ENCODE results near the gene GPN2.

DNA sequence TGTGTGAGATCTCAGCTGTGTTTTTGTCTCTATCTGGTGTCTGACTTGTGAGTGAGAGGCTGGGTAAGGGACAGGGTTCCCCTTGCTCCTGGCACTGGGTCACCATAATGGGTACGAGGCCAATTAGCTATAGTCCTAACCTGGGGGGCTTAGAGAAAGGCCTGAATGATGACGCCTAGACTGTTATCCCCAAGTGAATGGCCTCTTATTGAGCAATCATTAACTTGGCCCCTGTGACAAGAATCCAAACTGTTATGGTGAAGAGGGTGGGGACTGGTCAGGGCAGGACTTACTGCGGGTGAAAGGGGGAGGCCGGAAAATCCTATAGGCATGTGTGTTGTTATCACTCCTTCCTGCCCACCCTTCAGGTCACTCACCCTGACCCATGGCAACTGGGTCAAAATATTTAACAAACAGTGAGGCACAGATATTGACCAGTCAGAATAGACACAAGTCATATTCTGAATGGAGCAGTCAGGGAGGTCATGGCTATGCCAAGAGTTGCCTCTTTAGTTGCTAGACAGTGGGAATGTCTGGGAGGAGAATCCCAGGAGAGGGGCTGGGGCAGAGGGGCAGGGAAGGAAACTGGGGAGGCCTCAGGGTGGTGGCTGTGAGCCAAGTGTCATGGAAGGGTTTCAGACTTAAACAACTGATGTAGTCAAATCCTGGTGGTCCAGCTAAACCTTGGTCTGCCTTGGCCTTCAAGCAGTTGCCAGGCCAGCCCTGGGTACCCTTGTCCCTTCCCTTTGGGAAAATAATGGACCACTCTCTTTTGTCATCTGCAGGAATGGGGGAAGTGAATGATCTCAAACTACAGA lies 20.5 kb upstream of the GPN2 start:
- no peak for TF ChIP-seq CBX3 (IDR thresholded peaks at IDR 0.05; ENCODE audit: borderline replicate concordance in 1 of 2, low read length in 2 of 2)
- no peak for TF ChIP-seq ZNF124 (CRISPR knock-in tag; IDR thresholded peaks at IDR 0.05)
- TF ChIP-seq, protein P1, sequence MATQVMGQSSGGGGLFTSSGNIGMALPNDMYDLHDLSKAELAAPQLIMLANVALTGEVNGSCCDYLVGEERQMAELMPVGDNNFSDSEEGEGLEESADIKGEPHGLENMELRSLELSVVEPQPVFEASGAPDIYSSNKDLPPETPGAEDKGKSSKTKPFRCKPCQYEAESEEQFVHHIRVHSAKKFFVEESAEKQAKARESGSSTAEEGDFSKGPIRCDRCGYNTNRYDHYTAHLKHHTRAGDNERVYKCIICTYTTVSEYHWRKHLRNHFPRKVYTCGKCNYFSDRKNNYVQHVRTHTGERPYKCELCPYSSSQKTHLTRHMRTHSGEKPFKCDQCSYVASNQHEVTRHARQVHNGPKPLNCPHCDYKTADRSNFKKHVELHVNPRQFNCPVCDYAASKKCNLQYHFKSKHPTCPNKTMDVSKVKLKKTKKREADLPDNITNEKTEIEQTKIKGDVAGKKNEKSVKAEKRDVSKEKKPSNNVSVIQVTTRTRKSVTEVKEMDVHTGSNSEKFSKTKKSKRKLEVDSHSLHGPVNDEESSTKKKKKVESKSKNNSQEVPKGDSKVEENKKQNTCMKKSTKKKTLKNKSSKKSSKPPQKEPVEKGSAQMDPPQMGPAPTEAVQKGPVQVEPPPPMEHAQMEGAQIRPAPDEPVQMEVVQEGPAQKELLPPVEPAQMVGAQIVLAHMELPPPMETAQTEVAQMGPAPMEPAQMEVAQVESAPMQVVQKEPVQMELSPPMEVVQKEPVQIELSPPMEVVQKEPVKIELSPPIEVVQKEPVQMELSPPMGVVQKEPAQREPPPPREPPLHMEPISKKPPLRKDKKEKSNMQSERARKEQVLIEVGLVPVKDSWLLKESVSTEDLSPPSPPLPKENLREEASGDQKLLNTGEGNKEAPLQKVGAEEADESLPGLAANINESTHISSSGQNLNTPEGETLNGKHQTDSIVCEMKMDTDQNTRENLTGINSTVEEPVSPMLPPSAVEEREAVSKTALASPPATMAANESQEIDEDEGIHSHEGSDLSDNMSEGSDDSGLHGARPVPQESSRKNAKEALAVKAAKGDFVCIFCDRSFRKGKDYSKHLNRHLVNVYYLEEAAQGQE (IDR thresholded peaks at IDR 0.05; ENCODE audit: borderline replicate concordance): no peak
- TF ChIP-seq, protein P1 (CRISPR knock-in tag; IDR thresholded peaks at IDR 0.05; ENCODE audit: low read depth): no peak
- TF ChIP-seq, protein P2, sequence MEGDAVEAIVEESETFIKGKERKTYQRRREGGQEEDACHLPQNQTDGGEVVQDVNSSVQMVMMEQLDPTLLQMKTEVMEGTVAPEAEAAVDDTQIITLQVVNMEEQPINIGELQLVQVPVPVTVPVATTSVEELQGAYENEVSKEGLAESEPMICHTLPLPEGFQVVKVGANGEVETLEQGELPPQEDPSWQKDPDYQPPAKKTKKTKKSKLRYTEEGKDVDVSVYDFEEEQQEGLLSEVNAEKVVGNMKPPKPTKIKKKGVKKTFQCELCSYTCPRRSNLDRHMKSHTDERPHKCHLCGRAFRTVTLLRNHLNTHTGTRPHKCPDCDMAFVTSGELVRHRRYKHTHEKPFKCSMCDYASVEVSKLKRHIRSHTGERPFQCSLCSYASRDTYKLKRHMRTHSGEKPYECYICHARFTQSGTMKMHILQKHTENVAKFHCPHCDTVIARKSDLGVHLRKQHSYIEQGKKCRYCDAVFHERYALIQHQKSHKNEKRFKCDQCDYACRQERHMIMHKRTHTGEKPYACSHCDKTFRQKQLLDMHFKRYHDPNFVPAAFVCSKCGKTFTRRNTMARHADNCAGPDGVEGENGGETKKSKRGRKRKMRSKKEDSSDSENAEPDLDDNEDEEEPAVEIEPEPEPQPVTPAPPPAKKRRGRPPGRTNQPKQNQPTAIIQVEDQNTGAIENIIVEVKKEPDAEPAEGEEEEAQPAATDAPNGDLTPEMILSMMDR (IDR thresholded peaks at IDR 0.05 in 2 of 3, conservative IDR thresholded peaks at IDR 0.05 in 1 of 3; ENCODE audit: insufficient read depth in 2 of 3, low read depth in 1 of 3, low read length in 3 of 3): no peak
- TF ChIP-seq, protein P3, sequence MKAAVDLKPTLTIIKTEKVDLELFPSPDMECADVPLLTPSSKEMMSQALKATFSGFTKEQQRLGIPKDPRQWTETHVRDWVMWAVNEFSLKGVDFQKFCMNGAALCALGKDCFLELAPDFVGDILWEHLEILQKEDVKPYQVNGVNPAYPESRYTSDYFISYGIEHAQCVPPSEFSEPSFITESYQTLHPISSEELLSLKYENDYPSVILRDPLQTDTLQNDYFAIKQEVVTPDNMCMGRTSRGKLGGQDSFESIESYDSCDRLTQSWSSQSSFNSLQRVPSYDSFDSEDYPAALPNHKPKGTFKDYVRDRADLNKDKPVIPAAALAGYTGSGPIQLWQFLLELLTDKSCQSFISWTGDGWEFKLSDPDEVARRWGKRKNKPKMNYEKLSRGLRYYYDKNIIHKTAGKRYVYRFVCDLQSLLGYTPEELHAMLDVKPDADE (conservative IDR thresholded peaks at IDR 0.05; ENCODE audit: control insufficient read depth, low read depth, low read length): no peak
- no peak for TF ChIP-seq CREB1 (IDR thresholded peaks at IDR 0.05)
- TF ChIP-seq CREB1 (CRISPR knock-in tag; IDR thresholded peaks at IDR 0.05): no peak

Data from K562 (cell line).